Endothelial cell of umbilical vein (primary cell): ENCODE results near the gene SEMA4B. TPM values are rescaled to one million over a fixed set of nuclear protein-coding genes. Genes with fewer than 3 reads are reported as not detected.

Experiments used
- BruUV-seq: library from RNA; stranded (reverse); fragments of 400-500 nt; replicated peaks from 2 replicates; lab custom pipeline; 2021; lab: Mats Ljungman, UMichigan
- CTCF ChIA-PET: fragments of 300-600, 350-600 bp; sonication (Branson Sonifier 250); formaldehyde crosslinking; loops from one replicate; lab custom pipeline; 2021; ENCODE audit warnings: antibody characterized with exemption, inconsistent platforms; lab: Charles Lee
- POLR2A ChIA-PET: fragments of 300-600, 350-600 bp; sonication (Branson Sonifier 250); formaldehyde crosslinking; loops from one replicate; lab custom pipeline; 2021; ENCODE audit warnings: antibody characterized with exemption, inconsistent platforms; lab: Charles Lee
- DNase-seq: peaks from one replicate; pipeline ENCODE4 v3.0.0-alpha.2; 2011; ENCODE audit warnings: low read depth, low spot score
- FAIRE-seq: peaks from 2 replicates; lab custom pipeline; 2011; peaks lifted over from hg19 to GRCh38; lab: Jason Lieb, UNC
- H2AFZ ChIP-seq: 2 replicates; pipeline ENCODE4 v1.6.0; 2012; ENCODE audit warnings: low read depth, low read length, control low read depth, inconsistent platforms
- H3K27ac ChIP-seq: 2 replicates; pipeline ENCODE4 v1.5.1; 2011; ENCODE audit warnings: low read depth, mild to moderate bottlenecking, control low read depth, low read length, moderate library complexity; ENCODE audit not compliant: insufficient read depth
- H3K27me3 ChIP-seq, 2 experiments: 2 replicates each; pipeline versions ENCODE4 v1.6.0 to v1.6.1; 2011; ENCODE audit warnings: low read length in 2 of 2, mixed read lengths in 1 of 2; ENCODE audit not compliant: control insufficient read depth in 2 of 2, insufficient read depth in 2 of 2
- H3K36me3 ChIP-seq, 2 experiments: 2 replicates in 1 of 2; 3 replicates in 1 of 2; pipeline ENCODE4 v1.5.1; 2011; ENCODE audit warnings: low read length in 2 of 2, mild to moderate bottlenecking in 1 of 2, moderate library complexity in 1 of 2; ENCODE audit not compliant: control insufficient read depth in 2 of 2, insufficient read depth in 2 of 2; ENCODE audit errors: extremely low read depth in 1 of 2
- H3K4me1 ChIP-seq: 3 replicates; pipeline ENCODE4 v1.5.1; 2011; ENCODE audit warnings: mild to moderate bottlenecking, low read length; ENCODE audit not compliant: control insufficient read depth, insufficient read depth; ENCODE audit errors: extremely low read depth
- H3K4me2 ChIP-seq: 2 replicates; pipeline ENCODE4 v1.6.1; 2011; ENCODE audit warnings: low read length, control low read depth, mixed read lengths; ENCODE audit not compliant: insufficient read depth
- H3K4me3 ChIP-seq, 3 experiments: fragments of 200-600 bp in 1 of 3; sonication (generic), shearing (Covaris generic) in 1 of 3; replicated peaks in 1 of 3; 2 replicates each; pipeline ENCODE4 v1.5.1; 2011 to 2016; ENCODE audit warnings: control low read depth in 3 of 3, low read length in 3 of 3, mild to moderate bottlenecking in 2 of 3, inconsistent platforms in 1 of 3, low read depth in 1 of 3, moderate library complexity in 1 of 3; ENCODE audit not compliant: insufficient read depth in 1 of 3
- H3K79me2 ChIP-seq: 2 replicates; pipeline ENCODE4 v1.6.0; 2012; ENCODE audit warnings: low read length, inconsistent platforms; ENCODE audit not compliant: control insufficient read depth, insufficient read depth
- H3K9ac ChIP-seq: replicated peaks from 2 replicates; pipeline ENCODE3; 2011; ENCODE audit warnings: low read length, control low read depth; ENCODE audit not compliant: insufficient read depth; ENCODE audit errors: extremely low read depth
- H3K9me1 ChIP-seq: replicated peaks from 3 replicates; pipeline ENCODE4 v1.6.0; 2011; ENCODE audit warnings: mild to moderate bottlenecking, low read length; ENCODE audit not compliant: control insufficient read depth, insufficient read depth; ENCODE audit errors: extremely low read depth
- H3K9me3 ChIP-seq: replicated peaks from 2 replicates; pipeline ENCODE4 v1.5.1; 2012; ENCODE audit warnings: low read length, inconsistent platforms; ENCODE audit not compliant: control insufficient read depth, insufficient read depth
- H4K20me1 ChIP-seq: replicated peaks from 2 replicates; pipeline ENCODE3; 2011; ENCODE audit warnings: mild to moderate bottlenecking, low read length; ENCODE audit not compliant: control insufficient read depth, insufficient read depth; ENCODE audit errors: extremely low read depth
- EZH2 ChIP-seq: IDR thresholded peaks from 2 replicates; pipeline ENCODE4 v1.6.1; 2012; ENCODE audit warnings: borderline replicate concordance, low read depth, mild to moderate bottlenecking, moderate library complexity, low read length, inconsistent platforms; ENCODE audit not compliant: severe bottlenecking
- MYC ChIP-seq: IDR thresholded peaks from one replicate; pipeline ENCODE4 v1.6.1; 2011; ENCODE audit warnings: mild to moderate bottlenecking, low read depth, low read length
- POLR2A ChIP-seq: IDR thresholded peaks from 2 replicates; pipeline ENCODE4 v1.6.1; 2012; ENCODE audit warnings: low read depth, mild to moderate bottlenecking, control low read depth, low read length
- dilution Hi-C: fragments of 300-500 bp; cut with MboI; formaldehyde crosslinking; loops from one replicate; pipeline ENCODE4 v1.15.0; 2019; ENCODE audit warnings: low sequenced_read_pairs; ENCODE audit not compliant: extremely low pct_ligation_motif_present
- intact Hi-C: fragments of 100-400 bp; cut with micrococcal nuclease; formaldehyde crosslinking; loops from one replicate; pipeline ENCODE4 v1.10.0; 2022
- polyA plus RNA-seq, 4 experiments: library from polyadenylated mRNA; depleted of rRNA in 3 of 4; stranded (reverse) in 3 of 4; unstranded in 1 of 4; fragments of >200 nt; gene quantifications; 2 replicates each; pipeline versions ENCODE4 v1.2.1 to v1.2.3, GENCODE V29; 2011 to 2012; ENCODE audit warnings: missing spikeins in 1 of 4
- total RNA-seq: library from RNA; stranded (reverse); gene quantifications from 2 replicates; pipeline ENCODE4 v1.2.3, GENCODE V29; 2021
- TF ChIP-seq, protein P1 (sequence below), 2 donors: IDR thresholded peaks; 1 replicate in 1 of 2; 2 replicates in 1 of 2; pipeline ENCODE4 v1.5.1; 2011; ENCODE audit warnings: low read length in 2 of 2, mild to moderate bottlenecking in 2 of 2, moderate library complexity in 2 of 2, control low read depth in 1 of 2, inconsistent platforms in 1 of 2, low read depth in 1 of 2; ENCODE audit not compliant: insufficient read depth in 1 of 2; ENCODE audit errors: extremely low read depth in 1 of 2
- TF ChIP-seq, protein P2 (sequence below): IDR thresholded peaks from 2 replicates; pipeline ENCODE4 v1.6.1; 2011; ENCODE audit not compliant: insufficient read depth, insufficient read length

The SEMA4B gene
- total and polyA plus RNA-seq, 2 donors (not counting 3 experiments of a cell fraction or from before 2014, with no cell fraction given): 6.1 to 7.1 TPM

DNA sequence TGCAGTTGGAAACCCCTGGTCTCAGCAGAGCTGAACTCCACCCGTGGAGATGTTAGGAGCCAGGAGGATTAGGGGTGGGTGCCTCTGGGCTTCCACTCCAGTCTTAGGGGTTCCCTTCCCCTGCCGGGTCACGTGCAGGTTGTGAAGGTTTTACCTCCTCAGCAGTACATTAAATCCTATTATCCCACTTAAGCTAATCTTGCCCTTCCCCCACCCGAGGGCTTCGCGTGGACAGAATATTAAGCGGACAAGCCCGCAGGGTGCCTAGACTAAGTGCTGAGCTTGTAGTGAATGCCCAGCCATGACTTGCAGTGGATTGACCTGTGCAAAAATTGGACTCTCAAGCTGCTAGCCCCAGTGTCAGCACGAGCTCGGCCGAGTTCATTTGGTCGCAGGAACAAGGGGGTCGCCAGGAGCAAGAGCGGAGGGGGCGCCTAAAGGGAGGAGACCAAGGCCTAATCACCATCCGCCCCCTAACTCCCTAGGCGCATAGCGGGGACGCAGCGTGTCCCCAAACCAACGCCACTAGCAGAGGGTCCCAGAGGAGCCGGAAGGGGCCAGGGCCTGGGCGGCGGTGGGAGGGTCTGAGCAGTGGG is 498 bp upstream of the SEMA4B start:
- H3K79me2 ChIP-seq: no peaks in the 10 kb centered on the region
- H3K27ac ChIP-seq: no peak overlapping the region
- no peaks in the 10 kb centered on the region for H4K20me1 ChIP-seq
- H3K27me3 ChIP-seq: no peaks in the 10 kb centered on the region
- no peak for DNase-seq
- dilution Hi-C loops (no loop called here), intact Hi-C loops (loop anchor here (1.0 kb wide), 1 partner anchor 33 kb away; the partner anchor contains the start of gene CIB1)
- ChIA-PET CTCF (interaction anchor here (0.6 to 7.5 kb wide), 14 partner anchors 8 to 85 kb away, joined by 3 to 34 read pairs (median 5); partner anchors contain the start of genes NGRN and TTLL13), POLR2A (interaction anchor here (0.9 to 1.7 kb wide), 3 partner anchors 33 to 98 kb away, joined by 3 to 5 read pairs (median 4); partner anchors contain the start of gene CIB1)
- H2AFZ ChIP-seq: peak overlapping the region; percentile 99
- H3K9me3 ChIP-seq: no peaks in the 10 kb centered on the region
- H3K4me2 ChIP-seq: peak overlapping the region; percentile 87
- peak overlapping the region; percentile 67 to 92 (median 77) for H3K4me3 ChIP-seq
- H3K36me3 ChIP-seq: no peaks in the 10 kb centered on the region
- peaks cover 6% of the 10 kb centered on the region for H3K4me1 ChIP-seq
- peak overlapping the region; percentile 32 for H3K9ac ChIP-seq
- TF ChIP-seq POLR2A: no peak
- TSS peak; percentile 17 for BruUV-seq
- FAIRE-seq: no peak
- H3K9me1 ChIP-seq: no peaks in the 10 kb centered on the region

DNA sequence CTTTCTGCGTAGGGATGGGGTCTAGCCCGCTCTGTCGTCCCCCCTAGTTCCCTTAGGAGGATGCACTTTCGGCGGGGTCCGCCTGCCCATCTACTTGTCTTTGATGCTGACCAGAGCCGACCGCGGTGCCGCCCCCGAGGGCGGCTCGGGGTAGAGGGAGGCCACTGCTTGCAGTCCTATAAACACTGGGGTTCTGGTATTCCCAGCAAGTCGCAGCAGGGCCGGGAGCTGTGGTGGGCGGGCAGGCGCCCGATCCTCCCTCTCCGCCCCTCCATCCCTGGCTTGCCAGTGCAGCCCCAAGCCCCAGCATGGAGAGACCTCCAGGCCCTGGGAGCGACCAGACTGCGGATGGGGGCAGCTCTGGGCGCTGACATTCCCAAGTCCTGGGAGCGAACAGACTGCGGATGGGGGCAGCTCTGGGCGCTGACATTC is 830 bp downstream of the SEMA4B start:
- no peaks in the 10 kb centered on the region for H3K9me3 ChIP-seq
- POLR2A ChIA-PET: interaction anchor here (0.6 to 1.7 kb wide), 3 partner anchors 13 to 327 kb away, joined by 3 to 5 read pairs (median 4); partner anchors contain the start of gene CIB1
- H3K4me2 ChIP-seq: peak overlapping the region; percentile 87
- H3K9ac ChIP-seq: peak overlapping the region; percentile 32
- BruUV-seq: no TSS peak
- FAIRE-seq (peak; percentile 55), DNase-seq (no peak)
- no peaks in the 10 kb centered on the region for H4K20me1 ChIP-seq
- CTCF ChIA-PET: interaction anchor here (0.7 to 7.5 kb wide), 9 partner anchors 10 to 85 kb away, joined by 3 to 34 read pairs (median 7); partner anchors contain the start of gene TTLL13
- peaks cover 6% of the 10 kb centered on the region for H3K4me1 ChIP-seq
- no peaks in the 10 kb centered on the region for H3K27me3 ChIP-seq
- H3K79me2 ChIP-seq: no peaks in the 10 kb centered on the region
- dilution Hi-C loops: no loop called here
- peak overlapping the region; percentile 67 to 92 (median 77) for H3K4me3 ChIP-seq
- no peaks in the 10 kb centered on the region for H3K36me3 ChIP-seq
- H2AFZ ChIP-seq: peak overlapping the region; percentile 99
- H3K27ac ChIP-seq: no peak overlapping the region
- intact Hi-C loops: loop anchor here (1.0 kb wide), 1 partner anchor 31 kb away; the partner anchor contains the start of gene CIB1
- no peak for TF ChIP-seq MYC
- TF ChIP-seq, protein P1, sequence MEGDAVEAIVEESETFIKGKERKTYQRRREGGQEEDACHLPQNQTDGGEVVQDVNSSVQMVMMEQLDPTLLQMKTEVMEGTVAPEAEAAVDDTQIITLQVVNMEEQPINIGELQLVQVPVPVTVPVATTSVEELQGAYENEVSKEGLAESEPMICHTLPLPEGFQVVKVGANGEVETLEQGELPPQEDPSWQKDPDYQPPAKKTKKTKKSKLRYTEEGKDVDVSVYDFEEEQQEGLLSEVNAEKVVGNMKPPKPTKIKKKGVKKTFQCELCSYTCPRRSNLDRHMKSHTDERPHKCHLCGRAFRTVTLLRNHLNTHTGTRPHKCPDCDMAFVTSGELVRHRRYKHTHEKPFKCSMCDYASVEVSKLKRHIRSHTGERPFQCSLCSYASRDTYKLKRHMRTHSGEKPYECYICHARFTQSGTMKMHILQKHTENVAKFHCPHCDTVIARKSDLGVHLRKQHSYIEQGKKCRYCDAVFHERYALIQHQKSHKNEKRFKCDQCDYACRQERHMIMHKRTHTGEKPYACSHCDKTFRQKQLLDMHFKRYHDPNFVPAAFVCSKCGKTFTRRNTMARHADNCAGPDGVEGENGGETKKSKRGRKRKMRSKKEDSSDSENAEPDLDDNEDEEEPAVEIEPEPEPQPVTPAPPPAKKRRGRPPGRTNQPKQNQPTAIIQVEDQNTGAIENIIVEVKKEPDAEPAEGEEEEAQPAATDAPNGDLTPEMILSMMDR (IDR thresholded peaks at IDR 0.05; ENCODE audit: extremely low read depth in 1 of 2, insufficient read depth in 1 of 2, low read depth in 1 of 2, low read length in 2 of 2): no peak
- TF ChIP-seq EZH2: no peak
- TF ChIP-seq, protein P2, sequence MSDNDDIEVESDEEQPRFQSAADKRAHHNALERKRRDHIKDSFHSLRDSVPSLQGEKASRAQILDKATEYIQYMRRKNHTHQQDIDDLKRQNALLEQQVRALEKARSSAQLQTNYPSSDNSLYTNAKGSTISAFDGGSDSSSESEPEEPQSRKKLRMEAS: no peak
- H3K9me1 ChIP-seq: no peaks in the 10 kb centered on the region
